GM18507 (cell line): ENCODE data around the gene MVK.

Experiments
- DNase-seq: peaks from one replicate; pipeline ENCODE4 v3.0.0; 2011; ENCODE audit warnings: low read depth; ENCODE audit not compliant: insufficient read length; ENCODE audit errors: extremely low spot score
- FAIRE-seq: peaks from 2 replicates; lab custom pipeline; 2011; peaks lifted over from hg19 to GRCh38; lab: Jason Lieb, UNC

MVK gene

DNA sequence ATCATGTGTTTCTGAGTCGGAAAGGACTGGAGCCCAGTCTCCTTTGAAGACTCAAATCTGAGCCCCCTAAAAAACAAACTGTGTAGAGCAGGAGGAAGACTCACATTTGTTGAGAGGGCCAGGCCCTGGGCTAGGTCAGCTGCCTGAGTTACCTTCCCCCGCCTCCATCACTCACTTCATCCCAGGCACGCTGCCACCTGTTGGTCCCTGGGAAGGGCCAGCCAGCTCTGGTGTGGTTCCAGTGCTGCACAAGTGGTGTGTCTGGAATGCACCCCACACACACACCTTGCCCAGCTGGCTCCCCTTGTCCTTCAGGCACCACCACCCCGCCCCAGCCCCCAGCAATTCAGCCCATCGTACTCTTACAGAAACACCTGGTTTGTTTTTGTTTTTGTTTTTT lies 9.0 kb downstream of the MVK start:
- FAIRE-seq (no peak), DNase-seq (no peak)

DNA sequence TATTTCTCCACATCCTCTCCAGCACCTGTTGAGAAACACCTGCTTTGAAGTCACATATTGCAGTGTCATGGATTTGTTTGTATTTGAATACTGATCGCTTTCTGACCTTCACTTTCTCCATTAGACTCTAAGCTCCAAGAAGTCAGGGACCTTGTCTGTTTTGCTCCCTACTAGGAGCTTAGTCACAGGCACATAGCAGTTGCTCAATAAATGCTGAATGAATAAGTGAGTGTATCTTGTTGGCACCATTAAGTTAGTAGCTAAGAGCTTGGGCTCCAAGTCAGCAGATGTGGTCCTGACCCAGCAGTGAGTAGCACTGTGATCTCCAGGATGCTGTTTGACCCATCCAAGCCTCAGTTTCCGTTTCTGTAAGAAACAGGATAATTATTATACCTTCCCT lies 10.1 kb downstream of the MVK start:
- no peak for FAIRE-seq
- no peak for DNase-seq

DNA sequence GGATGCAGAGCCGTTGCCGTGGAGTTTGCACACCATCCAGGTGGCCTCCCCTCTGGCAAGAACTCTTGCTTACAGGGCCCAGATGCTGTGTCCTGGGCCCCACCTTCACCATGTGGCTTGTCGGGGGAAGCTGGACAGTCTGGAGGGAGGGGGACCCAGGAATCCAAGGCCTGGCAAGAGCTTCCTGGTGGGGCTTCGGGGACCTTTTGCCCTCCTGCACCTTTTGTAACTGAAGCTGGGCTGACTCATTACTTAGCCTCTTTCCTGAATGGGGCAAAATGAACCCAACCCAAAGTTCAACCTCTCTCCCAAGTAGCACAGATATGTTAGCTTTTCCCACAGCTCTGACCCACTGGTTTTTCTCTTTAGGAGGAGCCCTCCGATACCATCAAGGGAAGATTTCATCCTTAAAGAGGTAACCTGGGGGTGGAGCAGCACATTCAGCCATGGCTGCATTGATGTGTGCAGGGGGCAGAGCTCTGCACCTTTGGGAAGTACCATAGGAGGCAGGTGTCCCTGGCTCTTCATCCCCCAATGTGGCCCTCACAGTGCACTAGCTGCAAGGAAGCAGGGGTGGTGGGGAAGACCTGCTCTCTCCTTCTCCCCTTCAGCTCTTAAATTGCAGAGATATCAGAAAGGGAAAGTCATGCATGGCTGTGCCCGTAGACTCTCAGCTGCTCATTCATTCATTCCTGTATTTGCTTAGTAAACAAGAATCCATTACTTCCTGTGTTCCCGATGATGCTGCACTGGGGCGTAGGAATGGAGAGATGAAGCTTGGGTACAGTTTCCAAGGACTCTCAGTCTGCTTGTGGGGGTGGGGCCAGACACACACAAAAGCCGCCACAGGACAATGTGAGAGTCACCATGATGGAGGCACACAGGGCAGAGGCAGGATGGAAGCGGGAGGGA lies 13.0 kb downstream of the MVK start:
- no peak for FAIRE-seq
- DNase-seq, result no peak

DNA sequence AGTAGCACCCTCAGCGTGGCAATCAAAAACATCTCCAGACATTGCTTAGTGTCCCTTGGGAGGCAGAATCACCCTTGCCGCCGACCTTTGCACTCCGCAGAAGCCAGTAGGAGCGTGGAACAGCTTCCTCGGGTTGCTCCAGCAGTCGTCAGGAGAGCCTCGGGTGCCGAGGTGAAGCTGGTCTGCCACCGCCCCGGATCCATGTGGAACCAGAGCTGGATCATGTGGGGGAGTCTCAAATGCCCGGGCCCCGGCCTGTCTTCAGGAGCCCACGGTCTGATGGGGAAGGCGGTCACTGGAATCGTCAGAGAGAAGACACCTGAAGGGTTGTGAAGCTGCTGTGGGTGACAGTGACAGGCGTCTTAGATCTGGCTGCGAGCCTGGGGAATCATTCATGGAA lies 14.3 kb downstream of the MVK start:
- no peak for DNase-seq
- no peak for FAIRE-seq

DNA sequence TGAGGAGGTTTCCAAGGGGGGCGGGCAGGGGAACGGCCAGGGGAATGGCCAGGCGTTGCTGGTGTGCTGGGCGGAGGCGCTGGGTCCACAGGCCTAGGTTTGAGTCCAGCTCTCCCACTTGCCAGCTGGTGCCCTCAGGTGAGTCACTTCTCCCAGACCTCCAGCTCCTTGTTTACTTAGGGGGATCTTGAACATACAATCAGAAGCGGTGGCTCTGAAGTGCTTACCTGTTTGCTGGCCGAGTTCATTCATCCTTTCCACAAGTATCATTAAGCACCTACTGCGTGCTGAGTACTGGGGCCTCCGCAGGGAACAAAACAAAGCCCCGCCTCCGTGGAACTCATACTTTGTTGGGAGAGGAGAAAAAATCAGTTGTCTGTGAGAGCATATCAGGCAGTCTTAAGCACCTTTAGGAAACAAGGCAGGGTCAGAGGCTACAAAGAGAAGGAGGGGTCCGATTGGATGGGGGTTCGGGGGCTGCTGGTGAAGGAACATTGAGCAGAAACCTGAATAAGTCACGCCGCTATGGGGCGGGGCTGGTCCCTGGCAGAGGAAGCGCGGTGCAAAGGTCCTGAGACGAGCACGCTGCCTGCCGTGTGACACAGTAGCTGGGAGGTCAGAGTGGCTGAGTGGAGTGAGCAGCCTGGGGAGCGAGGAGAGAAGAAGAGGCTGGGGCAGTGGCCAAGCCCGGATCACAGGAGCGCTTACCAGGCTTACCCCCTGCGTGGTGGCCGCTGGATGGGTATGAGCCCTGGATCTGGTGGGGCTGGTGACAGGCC lies 15.1 kb downstream of the MVK start:
- DNase-seq (no peak), FAIRE-seq (no peak)

DNA sequence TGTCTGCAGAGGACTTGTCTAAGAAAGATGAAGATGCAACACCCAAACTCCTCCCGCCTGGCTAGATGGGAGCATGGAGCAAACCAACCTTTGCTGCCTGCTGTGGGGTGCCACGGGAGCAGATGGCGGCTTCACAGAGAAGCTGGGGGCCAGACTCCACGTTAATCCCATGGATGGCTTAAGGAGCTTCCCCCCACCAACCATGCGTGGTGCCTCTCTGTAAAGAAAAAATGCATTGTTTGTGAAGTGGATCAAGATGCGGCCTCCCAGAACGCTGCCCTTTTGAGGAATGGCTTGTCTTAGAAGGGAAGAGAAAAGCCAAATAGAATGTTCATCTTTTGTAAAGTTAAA lies 15.6 kb downstream of the MVK start:
- no peak for DNase-seq
- FAIRE-seq, result no peak

DNA sequence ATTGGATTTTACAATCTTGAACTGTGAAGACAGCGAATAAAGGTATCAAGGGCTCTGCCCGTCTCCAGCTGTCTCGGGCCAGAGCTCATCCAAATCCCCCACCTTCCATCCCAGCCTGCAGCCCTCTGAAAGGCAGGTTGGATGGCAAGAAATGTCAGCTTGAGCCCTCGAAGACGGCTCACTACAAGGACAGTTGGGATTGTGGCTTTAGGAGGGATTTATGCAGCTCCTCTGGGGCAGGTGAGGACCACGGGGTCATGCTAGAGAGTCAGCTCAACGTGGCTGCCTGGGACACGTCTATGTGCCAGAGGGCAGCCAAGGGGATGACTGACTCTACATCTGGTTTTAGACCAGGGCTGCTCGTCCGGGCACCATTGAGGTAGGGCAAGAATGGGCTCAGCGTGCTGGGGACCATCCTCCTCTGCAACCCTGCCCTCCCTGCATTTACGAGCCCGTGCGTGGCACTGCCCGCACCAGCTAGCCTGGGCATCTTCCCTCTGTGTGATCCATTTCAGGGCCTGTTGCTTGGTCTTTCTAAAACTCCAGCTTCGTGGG lies 16.2 kb downstream of the MVK start:
- no peak for FAIRE-seq

DNA sequence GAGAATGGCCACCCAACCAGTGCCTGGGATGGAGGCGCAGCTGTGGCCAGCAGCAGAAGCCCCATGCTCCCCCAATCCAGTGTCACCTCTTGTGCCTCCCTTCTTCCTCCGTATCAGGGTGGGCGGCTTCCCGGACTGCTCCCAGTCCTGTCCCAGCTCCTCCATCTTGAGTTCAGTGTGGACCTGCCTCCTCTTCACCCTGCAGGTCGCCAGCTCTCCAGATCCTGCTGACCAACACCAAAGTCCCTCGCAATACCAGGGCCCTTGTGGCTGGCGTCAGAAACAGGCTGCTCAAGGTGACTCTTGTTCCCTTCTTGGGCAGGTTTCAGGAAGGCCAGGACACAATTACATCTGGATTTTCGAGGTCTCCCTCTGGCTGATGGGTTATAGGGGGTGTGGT lies 17.0 kb downstream of the MVK start:
- DNase-seq, result no peak
- FAIRE-seq, result no peak

More for the DNA sequence above, 16.2 kb downstream of the MVK start:
- DNase-seq, result no peak

DNA sequence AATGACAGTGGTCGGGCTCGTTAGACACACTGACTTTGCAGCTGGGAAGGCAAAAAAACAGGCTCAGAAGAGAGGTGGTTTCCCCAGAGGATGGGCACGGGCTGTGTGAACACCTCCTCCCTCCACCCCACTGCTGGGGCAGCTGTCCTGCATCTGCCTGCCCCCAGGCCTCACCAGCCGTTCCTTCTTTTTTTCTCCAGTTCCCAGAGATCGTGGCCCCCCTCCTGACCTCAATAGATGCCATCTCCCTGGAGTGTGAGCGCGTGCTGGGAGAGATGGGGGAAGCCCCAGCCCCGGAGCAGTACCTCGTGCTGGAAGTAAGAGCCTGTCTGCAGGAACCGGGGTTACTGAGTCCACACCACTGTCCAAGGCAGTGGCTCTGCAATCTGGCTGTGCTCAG lies 17.4 kb downstream of the MVK start:
- FAIRE-seq (no peak), DNase-seq (no peak)

DNA sequence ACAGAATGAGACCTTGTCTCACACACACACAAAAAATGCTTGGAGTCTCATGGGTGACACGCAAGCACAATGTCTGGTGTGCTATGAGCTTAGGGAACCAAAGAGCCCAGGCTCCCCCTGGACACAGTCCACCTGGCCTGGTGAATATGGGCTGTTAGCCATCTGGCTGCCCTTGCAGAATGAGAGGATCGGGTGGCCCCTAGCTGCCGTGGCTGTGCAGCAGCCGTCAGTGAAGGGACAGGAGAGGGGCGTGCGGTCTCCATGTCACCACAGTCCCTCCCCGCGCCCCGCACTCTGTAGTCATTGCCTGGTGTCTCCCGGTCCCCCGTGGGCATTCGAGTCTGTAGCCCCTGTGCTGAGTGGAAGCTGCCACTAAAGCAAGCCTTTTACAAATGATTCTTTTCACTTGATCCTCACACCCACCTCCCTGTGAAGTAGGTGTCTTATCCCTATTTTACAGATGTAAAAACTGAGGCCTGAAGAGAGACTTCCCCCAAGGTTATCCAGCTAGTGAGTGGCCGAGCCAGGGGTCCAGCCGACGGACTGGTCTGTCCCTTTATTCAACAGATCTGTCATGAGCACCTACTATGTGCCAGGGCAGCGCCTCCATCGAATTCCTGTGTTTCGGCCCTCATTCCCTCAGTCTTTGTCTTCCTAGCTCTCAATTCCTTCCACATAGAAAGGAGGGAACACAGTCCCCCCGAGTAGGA lies 18.8 kb downstream of the MVK start:
- FAIRE-seq (no peak), DNase-seq (no peak)

DNA sequence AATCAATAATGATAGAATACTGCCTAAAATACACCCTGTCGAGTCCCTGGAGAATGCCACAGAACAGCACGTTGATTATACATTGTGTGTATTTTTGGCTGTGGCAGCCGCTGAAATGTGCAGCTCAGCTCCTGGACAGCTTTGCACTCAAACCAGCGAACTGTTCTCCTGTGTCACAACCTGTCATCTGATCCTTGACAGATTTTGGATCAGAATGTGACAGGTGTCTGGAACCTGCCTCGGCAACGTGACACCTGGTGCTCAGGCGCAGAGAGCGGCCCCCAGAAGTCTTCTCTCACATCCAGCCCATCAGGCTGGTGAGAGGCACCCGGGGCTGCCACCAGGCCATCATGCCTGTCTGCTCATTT lies 19.3 kb downstream of the MVK start:
- DNase-seq (no peak), FAIRE-seq (no peak)

DNA sequence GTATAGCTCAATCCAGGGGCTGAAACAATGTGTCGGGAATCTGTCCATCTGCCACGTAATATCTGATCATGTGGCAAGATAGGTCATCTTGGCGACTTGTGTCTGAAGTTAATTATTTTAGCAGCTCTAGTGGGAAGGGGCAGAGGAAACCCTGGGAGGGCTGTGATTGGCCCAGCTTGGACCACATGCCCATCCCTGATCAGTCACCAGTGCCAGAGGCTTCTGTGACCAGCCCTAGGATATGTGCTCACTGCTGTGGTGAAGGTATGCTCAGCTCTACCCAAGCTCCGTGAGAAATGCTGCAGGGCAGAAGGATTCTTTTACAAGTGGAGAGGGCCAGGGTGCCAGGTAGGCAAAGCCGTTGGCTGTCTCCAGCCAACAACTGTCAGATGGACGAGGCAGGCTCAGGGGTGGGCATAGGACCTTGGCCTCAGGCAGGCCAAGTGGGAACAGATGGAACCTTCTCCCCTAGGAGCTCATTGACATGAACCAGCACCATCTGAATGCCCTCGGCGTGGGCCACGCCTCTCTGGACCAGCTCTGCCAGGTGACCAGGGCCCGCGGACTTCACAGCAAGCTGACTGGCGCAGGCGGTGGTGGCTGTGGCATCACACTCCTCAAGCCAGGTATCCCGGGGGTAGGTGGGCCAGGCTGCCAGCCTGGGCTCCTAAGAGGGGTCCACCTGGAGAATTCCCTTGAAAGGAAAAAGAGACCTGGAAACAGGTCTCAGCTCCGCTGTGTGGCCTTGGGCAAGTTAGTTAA lies 21.1 kb downstream of the MVK start:
- FAIRE-seq (no peak), DNase-seq (no peak)

DNA sequence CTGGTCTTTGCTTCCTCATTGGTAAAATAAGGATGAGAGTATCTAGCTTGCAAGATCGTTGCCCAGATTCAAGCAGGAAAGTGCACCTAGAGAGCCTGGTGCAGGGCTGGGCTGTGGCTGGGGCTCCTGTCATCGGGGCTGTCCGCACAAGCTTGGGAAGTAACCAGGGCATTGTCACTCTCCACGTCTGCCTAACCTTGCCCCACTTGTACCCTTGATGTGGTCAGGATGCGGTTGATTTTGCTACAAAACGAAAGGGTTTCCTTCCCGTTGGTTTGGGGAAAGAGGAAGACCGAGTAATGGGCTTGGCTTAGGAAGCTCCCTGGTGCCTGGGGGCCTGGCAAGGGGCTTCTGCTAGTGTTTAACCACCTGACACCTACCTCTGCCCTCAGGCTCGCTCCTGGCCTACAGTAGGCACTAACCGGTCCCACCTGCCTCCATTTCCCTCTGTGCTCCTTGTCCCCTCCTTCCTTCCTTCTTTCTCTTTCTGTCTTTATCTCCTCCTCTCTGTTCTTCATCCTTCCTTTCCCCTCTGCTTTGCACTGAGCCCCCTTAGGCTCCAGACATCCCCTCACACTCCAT lies 21.8 kb downstream of the MVK start:
- FAIRE-seq, result no peak

DNA sequence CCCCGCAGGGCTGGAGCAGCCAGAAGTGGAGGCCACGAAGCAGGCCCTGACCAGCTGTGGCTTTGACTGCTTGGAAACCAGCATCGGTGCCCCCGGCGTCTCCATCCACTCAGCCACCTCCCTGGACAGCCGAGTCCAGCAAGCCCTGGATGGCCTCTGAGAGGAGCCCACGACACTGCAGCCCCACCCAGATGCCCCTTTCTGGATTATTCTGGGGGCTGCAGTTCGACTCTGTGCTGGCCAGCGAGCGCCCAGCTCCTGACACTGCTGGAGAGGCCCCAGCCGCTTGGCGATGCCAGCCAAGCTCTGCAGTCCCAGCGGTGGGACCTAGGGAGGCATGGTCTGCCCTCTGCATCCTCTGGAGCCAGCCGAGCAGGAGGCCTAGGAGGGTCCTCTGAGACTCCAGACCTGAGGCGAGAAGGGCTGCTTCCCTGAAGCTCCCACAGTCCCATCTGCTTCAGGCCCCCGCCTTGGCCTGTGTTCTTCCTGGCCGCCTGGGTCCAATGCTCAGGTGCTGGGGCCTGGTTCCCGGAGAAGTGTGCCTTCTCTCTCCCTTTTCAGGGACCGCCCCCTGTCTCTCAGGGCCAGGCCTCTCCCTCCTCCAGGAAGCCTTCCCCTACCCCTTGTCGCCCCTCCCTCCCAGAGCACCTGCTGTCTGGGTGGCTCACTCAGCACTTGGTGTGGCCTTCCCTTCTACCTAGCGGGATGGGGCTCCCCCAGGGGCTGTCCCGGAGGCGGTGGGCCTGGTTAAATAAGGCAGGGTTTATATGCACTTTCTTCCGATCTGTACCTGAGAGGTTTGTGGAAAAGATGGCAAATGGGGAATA lies 23.0 kb downstream of the MVK start:
- DNase-seq (no peak), FAIRE-seq (no peak)

More for the DNA sequence above, 21.8 kb downstream of the MVK start:
- DNase-seq, result no peak

DNA sequence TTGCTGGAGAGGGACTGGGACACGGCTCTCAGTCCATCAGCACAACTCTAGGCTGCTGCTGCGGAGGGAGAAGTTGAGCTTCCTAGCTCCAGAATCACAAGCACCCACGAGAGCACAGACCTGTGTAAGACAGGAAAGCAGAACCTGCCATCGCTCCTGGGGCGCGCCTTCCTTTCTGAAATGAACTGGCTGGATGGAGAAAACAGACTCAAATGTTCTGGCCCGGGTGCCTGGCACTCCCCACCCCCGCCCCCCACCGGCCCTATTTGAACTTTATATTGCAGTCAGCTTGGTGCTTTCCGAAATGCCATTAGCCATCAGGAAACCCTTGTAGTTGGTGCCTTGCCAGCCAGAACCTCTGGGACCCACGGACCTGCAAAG lies 23.8 kb downstream of the MVK start:
- DNase-seq (no peak), FAIRE-seq (no peak)

DNA sequence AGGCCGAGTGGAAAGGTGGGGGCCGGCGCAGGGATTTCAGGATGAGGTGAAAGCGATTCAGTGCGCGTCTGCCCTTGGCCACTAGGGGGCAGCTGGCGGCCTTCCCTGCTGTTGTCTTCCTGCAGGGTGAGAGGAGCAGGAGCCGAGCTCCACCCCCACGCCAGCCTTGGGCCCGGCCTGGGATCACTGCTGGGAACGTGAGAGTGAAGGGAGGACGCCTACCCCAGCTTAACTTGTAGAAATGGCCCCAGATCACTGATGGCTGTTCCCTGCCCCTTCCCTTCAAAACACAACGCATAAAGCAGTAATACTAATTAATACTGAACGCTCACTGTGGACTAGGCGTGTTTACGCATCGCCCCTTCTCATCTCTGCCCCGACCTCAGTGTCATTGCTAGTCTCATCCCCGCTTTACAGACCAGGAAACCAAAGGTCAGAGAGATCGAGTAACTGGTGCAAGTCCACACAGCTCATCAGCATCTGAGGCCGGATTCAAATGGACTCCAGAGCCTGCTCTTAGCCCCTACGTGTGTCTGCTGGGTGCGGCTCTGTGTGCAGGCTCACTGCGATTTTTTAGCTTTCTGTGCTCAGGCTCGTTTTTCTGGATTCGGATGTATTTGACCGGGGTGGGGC lies 24.3 kb downstream of the MVK start:
- FAIRE-seq (peak; percentile 60), DNase-seq (peak; percentile 73)

DNA sequence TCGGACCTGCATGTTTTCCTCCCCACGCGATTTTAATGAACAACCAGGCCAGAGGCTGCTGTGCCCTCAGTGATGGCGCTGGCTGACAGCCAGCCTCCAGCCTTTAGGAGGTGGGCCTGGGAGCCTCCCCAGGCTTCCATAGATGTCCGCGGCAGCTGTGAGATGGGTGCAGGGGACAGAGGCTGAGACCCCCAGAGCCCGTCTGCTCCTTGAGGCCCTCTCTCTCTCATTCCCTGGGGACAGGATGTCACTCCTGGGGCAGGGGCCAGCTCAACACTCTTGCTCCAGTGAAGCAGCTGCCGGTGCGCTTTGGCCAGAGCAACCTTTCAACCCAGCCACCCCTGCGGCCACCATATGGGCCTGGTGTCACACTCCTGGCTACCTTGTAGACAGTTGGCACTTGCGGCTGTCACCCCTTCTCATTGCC lies 24.8 kb downstream of the MVK start:
- no peak for FAIRE-seq
- no peak for DNase-seq

DNA sequence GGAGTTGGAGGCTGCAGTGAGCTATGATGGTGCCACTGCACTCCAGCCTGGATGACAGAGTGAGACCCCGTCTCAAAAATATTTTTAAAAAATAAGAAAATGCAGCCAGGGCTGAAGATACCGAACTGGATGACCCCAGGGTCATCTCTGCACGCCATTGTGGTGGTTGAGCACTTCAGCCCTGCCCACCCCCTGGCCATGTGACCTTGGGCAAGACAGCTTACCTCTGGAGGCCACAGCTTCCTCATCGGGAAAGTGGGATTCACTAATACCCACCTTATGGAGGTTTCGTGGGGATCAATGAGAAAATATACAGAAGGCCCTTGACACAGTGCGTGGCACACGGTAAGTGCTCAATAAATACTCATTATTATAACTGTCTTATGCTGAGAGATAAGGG lies 25.5 kb downstream of the MVK start:
- DNase-seq, result no peak
- FAIRE-seq, result no peak
